Measurements from ENCODE around the gene HNF1B.

DNA sequence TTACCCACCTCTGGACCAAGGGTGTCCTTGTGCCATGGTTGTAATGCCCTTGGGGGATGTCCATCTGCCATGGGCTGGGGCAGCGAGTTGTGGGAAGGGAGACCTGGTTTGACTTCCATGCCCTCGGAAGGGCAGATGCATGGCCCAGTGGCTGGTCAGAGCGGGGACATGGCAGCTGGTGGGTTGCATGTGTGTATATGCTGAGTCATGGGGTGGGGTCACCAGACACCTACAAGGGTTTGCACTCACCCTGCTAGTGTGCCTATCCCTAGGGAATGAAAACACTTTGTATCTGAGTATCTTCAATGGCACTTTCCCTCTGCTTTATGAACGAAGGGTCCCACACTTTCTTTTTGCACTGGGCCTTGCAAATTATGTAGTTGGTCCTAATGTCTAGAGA lies 10.6 kb upstream of the HNF1B start:
- no peak for TF ChIP-seq POLR2A (IDR thresholded peaks at IDR 0.05)
- TF ChIP-seq, protein P1, sequence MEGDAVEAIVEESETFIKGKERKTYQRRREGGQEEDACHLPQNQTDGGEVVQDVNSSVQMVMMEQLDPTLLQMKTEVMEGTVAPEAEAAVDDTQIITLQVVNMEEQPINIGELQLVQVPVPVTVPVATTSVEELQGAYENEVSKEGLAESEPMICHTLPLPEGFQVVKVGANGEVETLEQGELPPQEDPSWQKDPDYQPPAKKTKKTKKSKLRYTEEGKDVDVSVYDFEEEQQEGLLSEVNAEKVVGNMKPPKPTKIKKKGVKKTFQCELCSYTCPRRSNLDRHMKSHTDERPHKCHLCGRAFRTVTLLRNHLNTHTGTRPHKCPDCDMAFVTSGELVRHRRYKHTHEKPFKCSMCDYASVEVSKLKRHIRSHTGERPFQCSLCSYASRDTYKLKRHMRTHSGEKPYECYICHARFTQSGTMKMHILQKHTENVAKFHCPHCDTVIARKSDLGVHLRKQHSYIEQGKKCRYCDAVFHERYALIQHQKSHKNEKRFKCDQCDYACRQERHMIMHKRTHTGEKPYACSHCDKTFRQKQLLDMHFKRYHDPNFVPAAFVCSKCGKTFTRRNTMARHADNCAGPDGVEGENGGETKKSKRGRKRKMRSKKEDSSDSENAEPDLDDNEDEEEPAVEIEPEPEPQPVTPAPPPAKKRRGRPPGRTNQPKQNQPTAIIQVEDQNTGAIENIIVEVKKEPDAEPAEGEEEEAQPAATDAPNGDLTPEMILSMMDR (IDR thresholded peaks at IDR 0.05) = no peak

All from lower leg skin (tissue), 3 donors.